OCI-LY3 (cell line): ENCODE data around the gene SDHAF2.

Experiments
- EZH2phosphoT487 ChIP-seq: fragments of 200-600 bp; shearing (Covaris generic); IDR thresholded peaks from 2 replicates; pipeline ENCODE4 v1.6.1; 2018; ENCODE audit warnings: antibody characterized with exemption, mixed run types, low read depth
- TF ChIP-seq, protein P1 (sequence below): fragments of 200-600, 300-600 bp; sonication (generic); IDR thresholded peaks from 2 replicates; pipeline ENCODE4 v1.5.1; 2014; ENCODE audit warnings: antibody characterized with exemption, low read length, low read depth

- TF ChIP-seq, protein P1, sequence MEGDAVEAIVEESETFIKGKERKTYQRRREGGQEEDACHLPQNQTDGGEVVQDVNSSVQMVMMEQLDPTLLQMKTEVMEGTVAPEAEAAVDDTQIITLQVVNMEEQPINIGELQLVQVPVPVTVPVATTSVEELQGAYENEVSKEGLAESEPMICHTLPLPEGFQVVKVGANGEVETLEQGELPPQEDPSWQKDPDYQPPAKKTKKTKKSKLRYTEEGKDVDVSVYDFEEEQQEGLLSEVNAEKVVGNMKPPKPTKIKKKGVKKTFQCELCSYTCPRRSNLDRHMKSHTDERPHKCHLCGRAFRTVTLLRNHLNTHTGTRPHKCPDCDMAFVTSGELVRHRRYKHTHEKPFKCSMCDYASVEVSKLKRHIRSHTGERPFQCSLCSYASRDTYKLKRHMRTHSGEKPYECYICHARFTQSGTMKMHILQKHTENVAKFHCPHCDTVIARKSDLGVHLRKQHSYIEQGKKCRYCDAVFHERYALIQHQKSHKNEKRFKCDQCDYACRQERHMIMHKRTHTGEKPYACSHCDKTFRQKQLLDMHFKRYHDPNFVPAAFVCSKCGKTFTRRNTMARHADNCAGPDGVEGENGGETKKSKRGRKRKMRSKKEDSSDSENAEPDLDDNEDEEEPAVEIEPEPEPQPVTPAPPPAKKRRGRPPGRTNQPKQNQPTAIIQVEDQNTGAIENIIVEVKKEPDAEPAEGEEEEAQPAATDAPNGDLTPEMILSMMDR, result no peak
- TF ChIP-seq EZH2phosphoT487, result no peak
These were observed 51.0 kb downstream of the SDHAF2 start for GRCh38 chr11:61480994-61481335.
